ENCODE measurements around the gene NHLH1.
A peak's percentile ranks its signal among the peaks of the same experiment; 100 is the strongest.

NHLH1 gene

GRCh38 chr1:160397651-160398050, 30.8 kb downstream of the NHLH1 start:
- TF ChIP-seq TAF1 (IDR thresholded peaks at IDR 0.05; ENCODE audit: borderline replicate concordance, low read depth, low read length) (no peak), POLR2AphosphoS5 (IDR thresholded peaks at IDR 0.05; ENCODE audit: low read depth, low read length) (no peak), POLR2A (IDR thresholded peaks at IDR 0.05; ENCODE audit: low read depth, low read length) (no peak)
- DNase-seq (ENCODE audit: insufficient read length) (no peak), FAIRE-seq (no peak)

- TF ChIP-seq TAF1 (IDR thresholded peaks at IDR 0.05; ENCODE audit: borderline replicate concordance, low read depth, low read length) (no peak), POLR2A (IDR thresholded peaks at IDR 0.05; ENCODE audit: low read depth, low read length) (no peak), POLR2AphosphoS5 (IDR thresholded peaks at IDR 0.05; ENCODE audit: low read depth, low read length) (no peak)
- DNase-seq (ENCODE audit: insufficient read length) (no peak), FAIRE-seq (no peak)
Observed at GRCh38 chr1:160398823-160399222, 32.0 kb downstream of the NHLH1 start.

DNA sequence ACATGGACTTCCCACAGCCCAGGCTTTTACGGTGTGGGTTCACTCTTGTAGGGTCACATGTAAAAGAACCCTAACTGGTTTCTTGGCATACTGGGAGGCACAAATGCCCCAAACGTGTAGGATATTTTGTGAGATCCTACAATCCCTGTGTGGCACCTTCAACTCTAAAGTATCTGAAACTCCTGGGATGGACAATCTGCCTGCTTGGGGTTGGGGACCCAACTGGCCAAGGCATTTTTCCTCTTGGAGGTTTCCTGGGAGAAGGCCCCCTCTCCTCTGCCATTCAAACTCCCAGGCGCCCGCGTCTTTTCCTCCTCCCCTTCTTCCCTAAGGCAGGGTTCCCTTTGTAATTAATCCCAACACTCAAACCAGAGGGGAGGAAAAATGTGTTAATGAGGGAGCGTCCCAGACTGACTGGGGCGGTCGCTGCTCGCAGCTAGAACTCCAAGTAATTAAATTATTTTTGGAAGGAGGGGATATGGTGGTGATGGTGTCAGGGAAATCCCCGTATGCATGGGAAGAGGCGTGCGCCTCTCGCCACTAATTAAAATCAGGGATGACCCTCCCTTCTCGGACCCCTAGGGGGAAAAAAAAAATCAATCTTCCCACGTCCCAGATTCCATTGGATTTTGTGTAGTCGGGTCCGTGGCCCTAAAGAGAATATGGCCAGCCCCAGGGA, 32.8 kb downstream of the NHLH1 start:
- DNase-seq (ENCODE audit: insufficient read length) (no peak), FAIRE-seq (no peak)
- TF ChIP-seq POLR2AphosphoS5 (IDR thresholded peaks at IDR 0.05; ENCODE audit: low read depth, low read length) (no peak), POLR2A (IDR thresholded peaks at IDR 0.05; ENCODE audit: low read depth, low read length) (no peak), TAF1 (IDR thresholded peaks at IDR 0.05; ENCODE audit: borderline replicate concordance, low read depth, low read length) (no peak)

DNA sequence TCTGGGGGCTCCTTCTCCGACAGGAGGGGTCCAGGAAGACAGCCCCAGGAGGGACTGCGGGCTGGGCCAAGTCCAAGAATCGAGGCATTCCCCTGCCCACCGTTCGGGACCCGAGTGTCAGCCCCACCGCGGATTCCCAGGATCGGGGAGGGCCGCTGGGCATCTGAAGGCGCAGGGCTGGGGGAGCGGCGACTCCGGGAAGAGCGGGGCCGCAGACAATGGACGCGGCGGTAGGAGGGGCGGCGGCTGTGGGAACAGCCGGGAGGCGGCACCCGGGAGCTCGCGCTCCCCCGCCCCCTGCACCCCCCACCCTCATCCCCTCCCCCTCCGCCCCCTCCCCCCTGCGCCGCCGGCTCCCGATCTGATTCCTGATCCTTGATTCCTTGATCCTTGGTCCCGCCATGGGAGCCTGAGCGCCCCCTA, 33.4 kb downstream of the NHLH1 start, which contains the start of gene VANGL2:
TSS of gene VANGL2 (plus strand) at position 342 of the 423 bp plus-strand sequence. CDS start 15,274 bp downstream, outside the sequence.
- peak; percentile 51 for DNase-seq (ENCODE audit: insufficient read length)
- TF ChIP-seq POLR2AphosphoS5 (IDR thresholded peaks at IDR 0.05; ENCODE audit: low read depth, low read length) (no peak), TAF1 (IDR thresholded peaks at IDR 0.05; ENCODE audit: borderline replicate concordance, low read depth, low read length) (no peak), POLR2A (IDR thresholded peaks at IDR 0.05; ENCODE audit: low read depth, low read length) (no peak)
- no peak for FAIRE-seq

DNA sequence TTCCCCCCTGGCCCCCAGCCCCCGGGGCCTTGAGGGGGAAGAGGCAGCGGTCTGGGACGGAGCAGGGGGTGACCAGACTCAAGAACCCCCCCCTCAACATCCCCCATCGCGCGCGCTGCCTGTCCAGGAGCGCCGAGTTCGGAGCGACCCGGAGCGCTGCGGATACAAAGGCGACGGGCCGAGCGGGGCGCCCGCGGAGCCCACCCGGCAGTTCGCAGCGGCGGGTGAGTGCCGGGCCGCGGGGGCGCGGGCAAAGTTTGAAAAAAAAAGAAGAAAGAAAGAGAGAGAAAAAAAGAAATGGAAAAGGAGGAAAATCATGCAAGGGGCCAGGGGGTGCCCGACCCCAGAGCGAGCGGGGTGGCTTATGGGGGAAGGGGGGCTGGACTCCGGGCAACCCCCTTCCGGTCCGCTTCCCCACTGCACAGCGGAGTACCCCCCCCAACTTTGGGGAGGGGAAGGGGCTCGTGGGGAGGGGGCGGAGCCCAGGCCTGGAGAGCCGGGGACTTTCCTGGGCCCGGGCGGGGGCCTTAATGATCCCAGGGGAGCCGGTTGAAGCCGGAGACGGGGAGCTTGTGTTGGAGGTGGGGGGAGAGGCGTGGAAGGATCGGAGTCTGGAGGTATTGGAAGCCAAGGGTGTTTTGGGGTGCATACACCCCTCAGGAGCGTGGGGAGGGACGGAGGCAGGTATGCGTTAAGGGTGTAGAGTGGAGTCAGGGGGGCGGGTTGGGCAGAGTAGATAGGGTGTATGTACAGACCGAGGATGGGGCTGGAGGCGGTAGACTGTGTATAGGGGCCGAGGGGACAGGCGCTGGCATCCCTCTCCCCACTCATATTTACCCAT, 34.0 kb downstream of the NHLH1 start:
- no peak for DNase-seq (ENCODE audit: insufficient read length)
- no peak for TF ChIP-seq POLR2A (IDR thresholded peaks at IDR 0.05; ENCODE audit: low read depth, low read length)
- no peak for TF ChIP-seq POLR2AphosphoS5 (IDR thresholded peaks at IDR 0.05; ENCODE audit: low read depth, low read length)
- TF ChIP-seq TAF1 (IDR thresholded peaks at IDR 0.05; ENCODE audit: borderline replicate concordance, low read depth, low read length): no peak
- FAIRE-seq: no peak

GRCh38 chr1:160401487-160401805, 34.6 kb downstream of the NHLH1 start:
- TF ChIP-seq POLR2A (IDR thresholded peaks at IDR 0.05; ENCODE audit: low read depth, low read length) (no peak), POLR2AphosphoS5 (IDR thresholded peaks at IDR 0.05; ENCODE audit: low read depth, low read length) (no peak), TAF1 (IDR thresholded peaks at IDR 0.05; ENCODE audit: borderline replicate concordance, low read depth, low read length) (no peak)
- FAIRE-seq (no peak), DNase-seq (ENCODE audit: insufficient read length) (no peak)

DNA sequence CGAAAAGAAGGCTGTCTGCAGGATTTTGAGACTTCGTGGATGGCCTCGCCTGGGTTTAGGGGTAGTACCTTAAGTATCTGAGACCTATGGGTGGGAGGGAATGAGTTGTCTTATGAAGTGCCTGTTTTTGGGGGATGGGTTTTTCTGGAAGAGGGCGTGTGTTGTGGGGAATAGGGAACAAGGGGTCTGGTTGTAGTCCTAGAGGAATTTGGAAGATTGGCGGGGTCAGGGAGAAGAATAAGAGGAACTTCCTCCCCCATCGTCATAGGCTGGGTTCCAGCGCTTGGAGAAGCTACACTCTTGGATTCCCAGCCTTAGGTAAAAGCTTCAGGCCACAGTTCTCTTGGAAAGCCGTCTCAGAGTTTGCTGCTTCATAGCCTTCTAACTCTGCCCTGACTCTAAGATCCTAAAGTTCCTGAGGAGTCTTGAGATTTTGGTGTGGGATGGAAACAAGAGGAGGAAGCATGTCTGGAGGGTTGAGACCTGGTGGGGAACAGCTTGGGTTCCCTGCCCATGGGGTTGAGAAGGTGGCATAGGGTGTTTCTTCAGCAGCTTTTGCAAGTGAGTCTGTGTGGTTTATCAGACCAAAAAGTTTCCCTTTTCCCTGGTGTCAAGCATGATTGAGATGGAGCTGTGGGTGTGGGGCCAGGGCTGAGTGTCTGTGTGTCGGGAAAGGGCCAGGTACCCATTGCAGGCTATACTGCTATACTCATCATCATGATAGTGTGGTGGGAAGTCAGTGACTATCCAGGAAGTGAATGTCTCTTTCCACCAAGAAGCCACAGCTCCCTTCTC, 35.3 kb downstream of the NHLH1 start:
- no peak for FAIRE-seq
- no peak for DNase-seq (ENCODE audit: insufficient read length)
- TF ChIP-seq POLR2AphosphoS5 (IDR thresholded peaks at IDR 0.05; ENCODE audit: low read depth, low read length) (no peak), TAF1 (IDR thresholded peaks at IDR 0.05; ENCODE audit: borderline replicate concordance, low read depth, low read length) (no peak), POLR2A (IDR thresholded peaks at IDR 0.05; ENCODE audit: low read depth, low read length) (no peak)

GRCh38 chr1:160403244-160403643, 36.4 kb downstream of the NHLH1 start:
- DNase-seq (ENCODE audit: insufficient read length): no peak
- no peak for FAIRE-seq
- TF ChIP-seq POLR2A (IDR thresholded peaks at IDR 0.05; ENCODE audit: low read depth, low read length): no peak
- no peak for TF ChIP-seq POLR2AphosphoS5 (IDR thresholded peaks at IDR 0.05; ENCODE audit: low read depth, low read length)
- no peak for TF ChIP-seq TAF1 (IDR thresholded peaks at IDR 0.05; ENCODE audit: borderline replicate concordance, low read depth, low read length)

DNA sequence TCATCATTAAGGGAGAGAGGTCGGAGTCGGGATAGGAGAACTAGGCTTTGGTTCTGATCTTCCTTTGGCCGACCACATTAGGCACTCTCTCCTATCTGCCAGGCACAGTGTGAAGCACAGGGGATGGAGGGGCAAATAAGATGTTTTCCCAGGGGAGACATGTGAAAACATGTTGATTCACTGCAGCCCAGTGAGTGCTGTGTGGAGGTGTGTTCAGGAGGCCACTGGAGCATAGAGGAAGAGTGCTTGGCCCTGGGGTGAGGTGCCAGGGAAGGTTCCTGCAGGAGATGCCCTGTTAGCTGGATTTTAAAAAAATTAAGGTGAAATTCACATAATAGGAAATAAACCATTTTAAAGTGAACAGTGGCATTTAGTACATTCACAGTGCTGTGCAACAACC, 37.2 kb downstream of the NHLH1 start:
- no peak for DNase-seq (ENCODE audit: insufficient read length)
- no peak for FAIRE-seq

GRCh38 chr1:160405331-160405877, 38.5 kb downstream of the NHLH1 start:
- no peak for FAIRE-seq
- no peak for DNase-seq (ENCODE audit: insufficient read length)
- no peak for TF ChIP-seq TAF1 (IDR thresholded peaks at IDR 0.05; ENCODE audit: borderline replicate concordance, low read depth, low read length)
- no peak for TF ChIP-seq POLR2AphosphoS5 (IDR thresholded peaks at IDR 0.05; ENCODE audit: low read depth, low read length)
- no peak for TF ChIP-seq POLR2A (IDR thresholded peaks at IDR 0.05; ENCODE audit: low read depth, low read length)

More for the DNA sequence above, 37.2 kb downstream of the NHLH1 start:
- no peak for TF ChIP-seq POLR2AphosphoS5 (IDR thresholded peaks at IDR 0.05; ENCODE audit: low read depth, low read length)
- TF ChIP-seq POLR2A (IDR thresholded peaks at IDR 0.05; ENCODE audit: low read depth, low read length): no peak
- TF ChIP-seq TAF1 (IDR thresholded peaks at IDR 0.05; ENCODE audit: borderline replicate concordance, low read depth, low read length): no peak
